Epithelial cell of prostate (primary cell): ENCODE results near the gene PRR14L.

Source experiments
- DNase-seq: peaks from one replicate; pipeline ENCODE4 v3.0.0-alpha.2; 2011; ENCODE audit warnings: low read depth, low spot score
- H3K27ac ChIP-seq: fragments of 450-650 bp; 2 replicates; pipeline ENCODE4 v1.5.1; 2017; ENCODE audit warnings: mild to moderate bottlenecking

The PRR14L gene

GRCh38 chr22:31647523-31648320 lies 102.2 kb downstream of the PRR14L start:
- DNase-seq: no peak
- peak overlapping the region; percentile 98 for H3K27ac ChIP-seq

DNA sequence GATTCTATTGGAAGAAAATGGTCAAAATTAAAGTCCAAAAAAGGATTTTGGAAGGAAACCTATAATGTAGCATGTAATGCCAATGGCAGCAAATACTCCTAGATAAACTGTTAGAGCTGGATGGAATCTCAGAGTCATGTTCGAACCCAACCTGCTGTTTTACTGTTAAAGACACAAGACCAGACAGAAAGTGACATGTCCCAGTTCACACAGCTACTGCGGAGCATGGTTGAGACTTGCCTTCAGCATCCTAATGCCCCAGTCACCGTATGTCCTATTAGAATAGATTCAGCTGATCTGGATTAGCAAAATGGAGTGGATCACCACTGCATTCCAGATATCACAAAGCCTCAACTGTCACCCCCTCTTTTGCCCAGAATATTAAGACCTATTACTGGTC lies 102.9 kb downstream of the PRR14L start:
- DNase-seq: no peak
- H3K27ac ChIP-seq: peak overlapping the region; percentile 98

GRCh38 chr22:31646186-31647019 lies 103.5 kb downstream of the PRR14L start:
- peak overlapping the region; percentile 98 for H3K27ac ChIP-seq
- DNase-seq: peak; percentile 93

- no peak for DNase-seq
- H3K27ac ChIP-seq: peak overlapping the region; percentile 35
Measured at GRCh38 chr22:31639436-31640039, 110.4 kb downstream of the PRR14L start.

DNA sequence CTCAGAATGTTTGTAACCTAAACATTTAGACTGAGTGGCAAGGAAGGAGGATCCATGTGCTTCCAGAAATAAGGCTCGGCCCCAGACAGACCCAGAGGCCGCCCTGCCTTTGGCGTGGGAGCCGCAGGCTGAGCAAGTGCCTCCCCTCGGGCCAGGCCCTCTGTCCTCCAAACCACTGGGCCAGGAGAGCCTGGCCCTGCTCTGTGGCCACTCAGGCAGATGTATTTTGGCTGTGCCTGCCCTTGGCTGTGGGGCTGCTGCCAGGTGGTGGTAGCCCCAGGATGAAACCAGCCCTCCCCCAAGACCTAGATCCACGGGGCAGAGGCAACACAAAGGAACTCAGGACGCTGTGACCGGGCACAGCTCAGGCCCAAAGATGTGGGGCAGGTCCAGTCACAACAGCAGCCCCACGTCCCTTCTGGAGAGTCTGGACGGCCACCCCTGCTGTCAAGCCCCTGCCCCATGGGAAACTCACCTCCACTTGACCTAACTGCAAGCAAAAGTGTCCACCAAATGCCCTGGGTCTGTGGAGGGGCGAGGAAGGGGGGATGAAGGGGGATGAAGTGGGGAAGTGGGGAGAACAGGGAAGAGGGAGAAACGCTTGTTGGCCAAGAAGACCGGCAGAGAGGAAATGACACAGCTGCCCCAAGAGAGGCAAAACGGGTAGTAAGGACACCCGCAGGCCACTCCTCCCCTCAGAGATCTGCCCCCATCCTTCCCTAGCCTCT lies 111.9 kb downstream of the PRR14L start:
- H3K27ac ChIP-seq: peak overlapping the region; percentile 13
- DNase-seq: no peak

DNA sequence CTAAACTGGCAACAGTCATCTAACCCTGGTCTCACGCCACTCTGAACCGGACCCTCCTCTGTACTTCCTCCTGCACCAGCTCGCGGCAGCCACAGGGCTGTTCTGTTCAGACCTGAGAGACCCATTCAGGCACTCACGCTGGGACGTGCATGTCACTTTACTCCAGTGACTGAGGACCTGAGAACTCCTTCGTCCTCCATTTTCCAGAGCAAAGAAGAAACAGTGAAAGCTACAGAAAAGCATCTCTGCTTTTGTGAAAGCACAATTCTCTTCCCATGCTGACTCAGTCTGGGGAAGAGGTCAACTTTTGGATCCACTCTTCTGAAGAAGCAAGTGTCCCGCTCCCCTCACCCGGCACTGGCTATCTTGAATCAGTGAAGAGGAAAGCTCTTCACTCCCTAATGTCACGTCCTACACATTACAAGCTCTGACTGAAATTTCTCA lies 112.5 kb downstream of the PRR14L start:
- no peak for DNase-seq
- no peak overlapping the region for H3K27ac ChIP-seq

- H3K27ac ChIP-seq: no peak overlapping the region
- DNase-seq: peak; percentile 5
Measured at GRCh38 chr22:31635638-31636306, 114.2 kb downstream of the PRR14L start.

- peak overlapping the region; percentile 77 for H3K27ac ChIP-seq
- no peak for DNase-seq
Measured at GRCh38 chr22:31631436-31631835, 118.5 kb downstream of the PRR14L start.
